ENCODE data around the gene MLN.
"Not testable (repeated sequence)": the region's sequence is repeated elsewhere in the genome, so short reads cannot be mapped to it uniquely, and the experiment has no call there.

Gene MLN

GRCh38 chr6:33836806-33837469, 33.1 kb upstream of the MLN start:
- no peak for TF ChIP-seq CTCF (conservative IDR thresholded peaks at IDR 0.05; ENCODE audit: control insufficient read depth, insufficient read depth, low read depth, low read length)
- no peak for DNase-seq (ENCODE audit: low read depth)
- H3K4me3 ChIP-seq (ENCODE audit: control insufficient read depth, low read depth, low read length): no peak overlapping the region

GRCh38 chr6:33834401-33835392, 30.9 kb upstream of the MLN start:
- TF ChIP-seq CTCF (conservative IDR thresholded peaks at IDR 0.05; ENCODE audit: control insufficient read depth, insufficient read depth, low read depth, low read length): no peak
- DNase-seq (ENCODE audit: low read depth): no peak
- H3K4me3 ChIP-seq (ENCODE audit: control insufficient read depth, low read depth, low read length): no peak overlapping the region

- no peak overlapping the region for H3K4me3 ChIP-seq (ENCODE audit: control insufficient read depth, low read depth, low read length)
- no peak for DNase-seq (ENCODE audit: low read depth)
- TF ChIP-seq CTCF (conservative IDR thresholded peaks at IDR 0.05; ENCODE audit: control insufficient read depth, insufficient read depth, low read depth, low read length): no peak
Measured at GRCh38 chr6:33833599-33833998, 29.8 kb upstream of the MLN start.

- not testable (repeated sequence) for H3K4me3 ChIP-seq (ENCODE audit: control insufficient read depth, low read depth, low read length); DNase-seq (ENCODE audit: low read depth)
Measured at GRCh38 chr6:33832831-33833230, 29.0 kb upstream of the MLN start.

- not testable (repeated sequence) for H3K4me3 ChIP-seq (ENCODE audit: control insufficient read depth, low read depth, low read length); DNase-seq (ENCODE audit: low read depth)
Measured at GRCh38 chr6:33831725-33832124, 27.9 kb upstream of the MLN start.

- TF ChIP-seq CTCF (conservative IDR thresholded peaks at IDR 0.05; ENCODE audit: control insufficient read depth, insufficient read depth, low read depth, low read length): no peak
- H3K4me3 ChIP-seq (ENCODE audit: control insufficient read depth, low read depth, low read length): no peak overlapping the region
- DNase-seq (ENCODE audit: low read depth): no peak
Measured at GRCh38 chr6:33830635-33831240, 26.9 kb upstream of the MLN start.

GRCh38 chr6:33828764-33829731, 25.2 kb upstream of the MLN start:
- no peak overlapping the region for H3K4me3 ChIP-seq (ENCODE audit: control insufficient read depth, low read depth, low read length)
- TF ChIP-seq CTCF (conservative IDR thresholded peaks at IDR 0.05; ENCODE audit: control insufficient read depth, insufficient read depth, low read depth, low read length): no peak
- DNase-seq (ENCODE audit: low read depth): no peak
